Neural progenitor cell (in vitro differentiated cells): Measurements from ENCODE around the gene OPALIN. TPM values are rescaled to one million over a fixed set of nuclear protein-coding genes. Genes with fewer than 3 reads are reported as not detected.
A peak's percentile ranks its signal among the peaks of the same experiment; 100 is the strongest.

Experiments used
- DNase-seq: peaks from one replicate; pipeline ENCODE4 v3.0.0-alpha.2; 2016; ENCODE audit warnings: low spot score
- H2AFZ ChIP-seq: fragments of 200-600 bp; sonication (generic); replicated peaks from 2 replicates; pipeline ENCODE4 v1.6.1; 2016; ENCODE audit warnings: antibody characterized with exemption
- H3F3A ChIP-seq: fragments of 200-600 bp; sonication (generic); 2 replicates; pipeline ENCODE4 v1.6.1; 2016; ENCODE audit warnings: antibody characterized with exemption, low read depth
- H3K27ac ChIP-seq: fragments of 200-600 bp; sonication (generic); 2 replicates; pipeline ENCODE4 v1.5.1; 2016; ENCODE audit warnings: mild to moderate bottlenecking
- H3K27me3 ChIP-seq: fragments of 200-600 bp; sonication (generic); 2 replicates; pipeline ENCODE4 v1.6.1; 2016; ENCODE audit warnings: mild to moderate bottlenecking, moderate library complexity
- H3K36me3 ChIP-seq: fragments of 200-600 bp; sonication (generic); 2 replicates; pipeline ENCODE4 v1.5.1; 2016
- H3K4me1 ChIP-seq: fragments of 200-600 bp; sonication (generic); 2 replicates; pipeline ENCODE4 v1.6.1; 2016; ENCODE audit warnings: mixed run types
- H3K4me2 ChIP-seq: fragments of 200-600 bp; sonication (generic); 2 replicates; pipeline ENCODE4 v1.6.1; 2016
- H3K4me3 ChIP-seq: fragments of 200-600 bp; sonication (generic); 2 replicates; pipeline ENCODE4 v1.5.1; 2016
- H3K79me2 ChIP-seq: fragments of 200-600 bp; sonication (generic); 2 replicates; pipeline ENCODE4 v1.6.1; 2016; ENCODE audit warnings: low read depth
- H3K9ac ChIP-seq: fragments of 200-600 bp; sonication (generic); 2 replicates; pipeline ENCODE4 v1.6.1; 2016
- H3K9me3 ChIP-seq: fragments of 200-600 bp; sonication (generic); 2 replicates; pipeline ENCODE4 v1.5.1; 2016; ENCODE audit warnings: low read depth
- H4K20me1 ChIP-seq: fragments of 200-600 bp; sonication (generic); 2 replicates; pipeline ENCODE4 v1.6.1; 2016; ENCODE audit warnings: low read depth
- H3K27ac Mint-ChIP-seq: 3 replicates; pipeline ENCODE4 v1.8.0; 2021; ENCODE audit warnings: mixed read lengths
- H3K27me3 Mint-ChIP-seq: 2 replicates; pipeline ENCODE4 v1.8.0; 2022; ENCODE audit warnings: low read depth, mild to moderate bottlenecking, inconsistent platforms, moderate library complexity, mixed read lengths; ENCODE audit not compliant: insufficient read depth
- H3K36me3 Mint-ChIP-seq: 3 replicates; pipeline ENCODE4 v1.8.0; 2021; ENCODE audit warnings: mixed read lengths
- H3K4me1 Mint-ChIP-seq: 3 replicates; pipeline ENCODE4 v1.8.0; 2021; ENCODE audit warnings: mixed read lengths
- H3K4me3 Mint-ChIP-seq: 3 replicates; pipeline ENCODE4 v1.8.0; 2021; ENCODE audit warnings: mild to moderate bottlenecking, moderate library complexity, mixed read lengths
- H3K9me3 Mint-ChIP-seq: 3 replicates; pipeline ENCODE4 v1.8.0; 2020; ENCODE audit warnings: mixed read lengths
- CTCF ChIP-seq: fragments of 200-600 bp; sonication (generic); IDR thresholded peaks from 2 replicates; pipeline ENCODE4 v1.5.1; 2017; ENCODE audit warnings: antibody characterized with exemption, mild to moderate bottlenecking
- EZH2 ChIP-seq: fragments of 200-600 bp; sonication (generic); IDR thresholded peaks from 2 replicates; pipeline ENCODE4 v1.6.1; 2017; ENCODE audit warnings: antibody characterized with exemption, mild to moderate bottlenecking, moderate library complexity
- EZH2phosphoT487 ChIP-seq: fragments of 200-600 bp; sonication (generic); IDR thresholded peaks from 2 replicates; pipeline ENCODE4 v1.6.1; 2017; ENCODE audit warnings: antibody characterized with exemption
- total RNA-seq: library from RNA; depleted of rRNA; stranded (reverse); fragments of >200 nt; gene quantifications from 2 replicates; pipeline ENCODE4 v1.2.3, GENCODE V29; 2015; ENCODE audit warnings: low replicate concordance

Gene OPALIN
- total RNA-seq, 1 donor from 2014 or later = not detected

- Histone ChIP-seq H3K9me3 (no peaks in the 10 kb centered on the region), H2AFZ (no peak overlapping the region), H4K20me1 (no peaks in the 10 kb centered on the region), H3K4me2 (no peak overlapping the region), H3K79me2 (no peaks in the 10 kb centered on the region), H3K36me3 (no peaks in the 10 kb centered on the region), H3K27me3 (peaks cover 10% of the 10 kb centered on the region), H3K4me3 (no peak overlapping the region), H3K9ac (no peak overlapping the region), H3K4me1 (no peaks in the 10 kb centered on the region), H3K27ac (no peak overlapping the region), H3F3A (no peaks in the 10 kb centered on the region)
- Mint-ChIP-seq H3K4me3 (no peak overlapping the region), H3K36me3 (peaks cover 2% of the 10 kb centered on the region), H3K27me3 (peaks cover 12% of the 10 kb centered on the region), H3K9me3 (no peaks in the 10 kb centered on the region), H3K4me1 (peaks cover 17% of the 10 kb centered on the region), H3K27ac (no peak overlapping the region)
- peak; percentile 33 for DNase-seq
- TF ChIP-seq EZH2phosphoT487 (no peak), EZH2 (no peak), CTCF (no peak)
Observed at GRCh38 chr10:96377816-96378294, 19.1 kb upstream of the OPALIN start.

GRCh38 chr10:96376483-96376882, 17.7 kb upstream of the OPALIN start:
- Histone ChIP-seq H3K27ac (no peak overlapping the region), H3K79me2 (no peaks in the 10 kb centered on the region), H3K9me3 (no peaks in the 10 kb centered on the region), H3K4me3 (no peak overlapping the region), H3K4me2 (no peak overlapping the region), H3K9ac (no peak overlapping the region), H3F3A (no peaks in the 10 kb centered on the region), H2AFZ (no peak overlapping the region), H4K20me1 (no peaks in the 10 kb centered on the region), H3K36me3 (no peaks in the 10 kb centered on the region), H3K27me3 (peaks cover 10% of the 10 kb centered on the region), H3K4me1 (no peaks in the 10 kb centered on the region)
- H3K4me1 Mint-ChIP-seq = peaks cover 23% of the 10 kb centered on the region
- H3K27me3 Mint-ChIP-seq = peaks cover 12% of the 10 kb centered on the region
- DNase-seq = no peak
- TF ChIP-seq EZH2phosphoT487 (no peak), EZH2 (no peak), CTCF (no peak)
- H3K36me3 Mint-ChIP-seq = peaks cover 2% of the 10 kb centered on the region
- H3K4me3 Mint-ChIP-seq = no peak overlapping the region
- no peak overlapping the region for H3K27ac Mint-ChIP-seq
- no peaks in the 10 kb centered on the region for H3K9me3 Mint-ChIP-seq

- H3F3A ChIP-seq = no peaks in the 10 kb centered on the region
- peaks cover 23% of the 10 kb centered on the region for H3K4me1 Mint-ChIP-seq
- no peaks in the 10 kb centered on the region for H3K9me3 Mint-ChIP-seq
- H3K36me3 Mint-ChIP-seq = peaks cover 2% of the 10 kb centered on the region
- H3K9ac ChIP-seq = no peak overlapping the region
- peak overlapping the region; percentile 0 for H3K4me3 Mint-ChIP-seq
- no peak overlapping the region for H3K27ac Mint-ChIP-seq
- H2AFZ ChIP-seq = peak overlapping the region; percentile 98
- no peaks in the 10 kb centered on the region for H3K9me3 ChIP-seq
- H3K36me3 ChIP-seq = no peaks in the 10 kb centered on the region
- H3K4me2 ChIP-seq = peak overlapping the region; percentile 87
- peak; percentile 95 for DNase-seq
- H3K4me3 ChIP-seq = peak overlapping the region; percentile 49
- H3K4me1 ChIP-seq = no peaks in the 10 kb centered on the region
- H3K27me3 ChIP-seq = peaks cover 10% of the 10 kb centered on the region
- H3K27ac ChIP-seq = no peak overlapping the region
- no peaks in the 10 kb centered on the region for H3K79me2 ChIP-seq
- peaks cover 12% of the 10 kb centered on the region for H3K27me3 Mint-ChIP-seq
- no peaks in the 10 kb centered on the region for H4K20me1 ChIP-seq
- TF ChIP-seq CTCF (peak; percentile 97), EZH2phosphoT487 (no peak), EZH2 (no peak)
Observed at GRCh38 chr10:96374985-96375830, 16.4 kb upstream of the OPALIN start.
